H1 (cell line): ENCODE results near the gene GFY. TPM values are rescaled to one million over a fixed set of nuclear protein-coding genes. Genes with fewer than 3 reads are reported as not detected.

Experiments used
- HDAC6 ChIP-seq: IDR thresholded peaks from one replicate; pipeline ENCODE4 v1.7.1; 2012; ENCODE audit warnings: low read depth, mild to moderate bottlenecking, inconsistent platforms, low read length, moderate library complexity
- MAX ChIP-seq: IDR thresholded peaks from 2 replicates; pipeline ENCODE4 v1.6.1; 2012; ENCODE audit warnings: inconsistent platforms
- NANOG ChIP-seq: IDR thresholded peaks from 2 replicates; pipeline ENCODE4 v1.6.1; 2011; ENCODE audit warnings: low read length, low read depth, mild to moderate bottlenecking, inconsistent platforms; ENCODE audit not compliant: insufficient read depth, poor library complexity, severe bottlenecking
- TAF7 ChIP-seq: optimal IDR thresholded peaks from 2 replicates; pipeline ENCODE3; 2011; ENCODE audit warnings: low read depth, mild to moderate bottlenecking, inconsistent platforms, low read length, moderate library complexity, borderline replicate concordance
- polyA plus RNA-seq, 7 experiments: library from polyadenylated mRNA; depleted of rRNA in 3 of 7; stranded (reverse) in 5 of 7; unstranded in 2 of 7; fragments of >200 nt in 5 of 7; fragments of 200-250 nt in 2 of 7; gene quantifications; 1 replicate in 5 of 7; 2 replicates in 1 of 7; 4 replicates in 1 of 7; pipeline versions ENCODE4 v1.2.1 to v1.2.3, GENCODE V29; 2011 to 2013; ENCODE audit warnings: missing spikeins in 2 of 7, mixed read lengths in 2 of 7
- total RNA-seq: library from RNA; stranded (reverse); fragmentation: NEBNext Ultra II Directional; extraction: Animal tissue kit (Norgen Biotek cat#: 25700); gene quantifications from 2 replicates; pipeline ENCODE4 v1.2.1, GENCODE V29; 2021

GFY gene
- total and polyA plus RNA-seq, 2 of the 8 experiments (the other 6 are each of a cell fraction or from before 2014, with no cell fraction given): 0.68 to 0.93 TPM

- TF ChIP-seq TAF7: no peak
- TF ChIP-seq HDAC6: no peak
- no peak for TF ChIP-seq MAX
- TF ChIP-seq NANOG: no peak
- TF ChIP-seq, all 59 proteins: peak for 0
Measured at GRCh38 chr19:49408816-49409440, 16.3 kb upstream of the GFY start (continued).
